ENCODE measurements around the gene IKZF2.

IKZF2 gene

GRCh38 chr2:212984129-212984528 is 167.3 kb downstream of the IKZF2 start:
- Mint-ChIP-seq H3K4me3 (no peak overlapping the region), H3K9me3 (peaks cover 4 to 7% of the 10 kb centered on the region in 2 donors), H3K4me1 (peaks cover 8% of the 10 kb centered on the region), H3K27me3 (no peaks in the 10 kb centered on the region), H3K27ac (no peak overlapping the region)
- DNase-seq = no peak
- no peak for ATAC-seq

- no peak for DNase-seq
- H3K27me3 Mint-ChIP-seq = no peaks in the 10 kb centered on the region
- H3K9me3 Mint-ChIP-seq = no peaks in the 10 kb centered on the region
- no peak for ATAC-seq
- H3K27ac Mint-ChIP-seq = no peak overlapping the region
- H3K4me3 Mint-ChIP-seq = no peak overlapping the region
- H3K4me1 Mint-ChIP-seq = peaks cover 8% of the 10 kb centered on the region
Measured at GRCh38 chr2:212979799-212980198, 171.6 kb downstream of the IKZF2 start.

- no peaks in the 10 kb centered on the region for H3K9me3 Mint-ChIP-seq
- H3K4me3 Mint-ChIP-seq = no peak overlapping the region
- H3K27me3 Mint-ChIP-seq = no peaks in the 10 kb centered on the region
- ATAC-seq (no peak), DNase-seq (no peak)
- no peak overlapping the region for H3K27ac Mint-ChIP-seq
- H3K4me1 Mint-ChIP-seq = peaks cover 8% of the 10 kb centered on the region
Measured at GRCh38 chr2:212979046-212979612, 172.3 kb downstream of the IKZF2 start.

DNA sequence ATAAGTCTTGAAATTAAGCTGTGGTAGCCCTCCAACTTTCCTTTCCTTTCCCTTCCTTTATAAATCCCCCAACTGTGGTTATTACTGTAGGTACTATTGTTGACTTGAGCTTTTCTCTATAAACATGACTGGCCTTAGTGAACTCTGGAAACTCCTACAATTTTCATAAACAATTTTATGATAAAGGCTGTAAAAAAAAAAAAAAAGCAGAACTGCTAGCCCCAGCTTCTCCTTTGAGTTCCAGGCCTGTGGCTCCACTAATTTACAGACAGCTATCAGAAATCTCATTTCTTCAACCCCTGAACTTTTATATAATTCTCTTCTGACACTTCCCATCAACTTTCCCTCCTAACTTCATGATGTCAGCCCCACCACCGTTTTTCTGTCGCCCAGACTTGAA is 174.3 kb downstream of the IKZF2 start:
- Mint-ChIP-seq H3K4me1 (peaks cover 8% of the 10 kb centered on the region), H3K9me3 (no peaks in the 10 kb centered on the region)

DNA sequence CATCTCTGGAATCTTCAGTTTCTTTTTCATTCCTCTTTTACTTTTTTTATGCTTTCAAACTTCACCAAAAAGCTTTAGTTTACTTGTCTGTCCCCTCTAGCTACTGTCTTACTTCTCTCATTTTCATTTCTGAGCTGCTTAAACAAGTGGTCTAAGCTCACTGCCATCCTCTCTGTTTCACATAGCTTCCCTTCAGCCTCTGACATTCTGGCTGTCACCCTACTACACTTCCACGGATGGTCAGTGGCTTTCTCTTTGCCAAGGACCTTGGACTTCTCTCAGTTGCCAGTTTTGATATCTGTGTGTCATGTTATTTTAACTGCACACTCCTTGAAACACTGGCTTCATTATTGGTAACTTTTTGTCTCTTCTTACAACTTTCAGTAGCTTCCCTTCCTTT is 176.1 kb downstream of the IKZF2 start:
- Mint-ChIP-seq H3K4me1 (peaks cover 8% of the 10 kb centered on the region), H3K9me3 (no peaks in the 10 kb centered on the region), H3K4me3 (no peak overlapping the region), H3K27ac (no peak overlapping the region), H3K27me3 (no peaks in the 10 kb centered on the region)
- ATAC-seq (no peak), DNase-seq (no peak)

More for the DNA sequence above, 174.3 kb downstream of the IKZF2 start:
- Mint-ChIP-seq H3K27me3 (no peaks in the 10 kb centered on the region), H3K4me3 (no peak overlapping the region), H3K27ac (no peak overlapping the region)
- no peak for ATAC-seq
- DNase-seq = no peak

DNA sequence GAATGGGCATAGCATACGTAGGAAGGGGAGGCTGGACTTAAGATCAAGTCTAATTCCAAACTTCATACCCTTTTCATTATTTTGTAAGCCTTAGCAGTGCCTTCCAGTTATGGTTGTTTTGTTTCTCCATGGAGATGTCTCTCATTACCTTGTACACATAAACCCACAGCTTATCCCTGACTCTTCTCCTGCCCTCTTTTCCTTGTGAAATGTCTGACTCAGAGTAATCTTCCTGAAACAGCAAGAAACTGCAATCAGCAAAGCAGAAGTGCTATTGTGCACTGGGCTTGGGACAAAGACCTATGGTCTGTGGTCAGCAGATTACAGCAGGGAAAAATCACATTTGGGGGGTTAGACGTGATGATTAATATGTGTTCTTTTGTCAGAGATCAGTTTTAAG is 176.7 kb downstream of the IKZF2 start:
- Mint-ChIP-seq H3K4me1 (peaks cover 4% of the 10 kb centered on the region), H3K9me3 (no peaks in the 10 kb centered on the region), H3K27ac (no peak overlapping the region), H3K27me3 (no peaks in the 10 kb centered on the region), H3K4me3 (no peak overlapping the region)
- DNase-seq = no peak
- no peak for ATAC-seq

- Mint-ChIP-seq H3K27me3 (no peaks in the 10 kb centered on the region), H3K4me1 (peaks cover 7% of the 10 kb centered on the region), H3K4me3 (no peak overlapping the region), H3K27ac (no peak overlapping the region), H3K9me3 (no peaks in the 10 kb centered on the region)
- ATAC-seq (no peak), DNase-seq (no peak)
Measured at GRCh38 chr2:212973347-212973746, 178.1 kb downstream of the IKZF2 start.

DNA sequence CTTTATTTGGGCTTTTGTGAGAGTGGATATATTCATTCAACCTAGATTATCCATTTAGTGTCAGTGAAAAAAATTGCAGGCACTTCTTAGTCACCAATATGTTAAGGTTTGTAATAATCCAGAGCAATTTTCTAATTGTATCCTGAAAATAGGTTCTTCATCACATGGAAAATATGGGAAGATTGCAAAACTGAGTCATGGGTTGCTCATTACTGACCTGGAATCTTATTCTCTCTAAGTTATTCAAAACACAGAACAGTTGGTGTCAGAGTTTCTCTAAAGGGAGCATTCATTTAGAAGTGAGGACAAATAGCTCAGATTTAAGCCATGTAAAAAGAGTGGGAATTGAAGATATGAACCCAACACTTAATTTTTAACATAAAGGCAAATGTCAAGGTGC is 181.3 kb downstream of the IKZF2 start:
- H3K4me1 Mint-ChIP-seq = peaks cover 7% of the 10 kb centered on the region
- H3K27me3 Mint-ChIP-seq = no peaks in the 10 kb centered on the region
- no peak overlapping the region for H3K27ac Mint-ChIP-seq
- ATAC-seq (no peak), DNase-seq (no peak)
- H3K9me3 Mint-ChIP-seq = no peaks in the 10 kb centered on the region
- no peak overlapping the region for H3K4me3 Mint-ChIP-seq

GRCh38 chr2:212968284-212969081 is 182.9 kb downstream of the IKZF2 start:
- peak overlapping the region in 1 of 2 donors; percentile 9 for H3K27ac Mint-ChIP-seq
- peak; percentile 85 for ATAC-seq
- H3K4me1 Mint-ChIP-seq = peaks cover 7% of the 10 kb centered on the region
- H3K4me3 Mint-ChIP-seq = no peak overlapping the region
- H3K27me3 Mint-ChIP-seq = no peaks in the 10 kb centered on the region
- no peak for DNase-seq
- no peaks in the 10 kb centered on the region for H3K9me3 Mint-ChIP-seq

GRCh38 chr2:212966884-212967283 is 184.5 kb downstream of the IKZF2 start:
- no peak overlapping the region for H3K27ac Mint-ChIP-seq
- peaks cover 7% of the 10 kb centered on the region for H3K4me1 Mint-ChIP-seq
- ATAC-seq = no peak

DNA sequence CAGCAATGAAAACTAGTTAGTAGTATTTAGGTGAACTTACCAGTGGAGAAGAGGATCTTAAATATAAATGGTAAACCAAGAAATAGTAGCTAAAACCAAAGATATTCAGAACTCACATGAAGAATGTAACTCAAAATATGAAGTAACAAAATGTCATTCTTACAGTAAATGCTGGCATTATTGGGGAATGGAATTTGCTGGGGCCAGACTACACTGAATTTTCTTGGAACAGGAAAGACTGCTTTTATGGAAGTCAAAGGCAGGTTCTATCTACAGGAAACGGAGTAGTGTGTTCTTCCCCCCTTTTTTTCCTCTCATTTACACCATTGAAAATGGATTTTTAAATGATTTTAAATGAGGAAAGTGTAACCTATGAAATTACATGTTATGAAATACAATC is 188.7 kb downstream of the IKZF2 start:
- H3K9me3 Mint-ChIP-seq = no peaks in the 10 kb centered on the region
- no peak overlapping the region for H3K27ac Mint-ChIP-seq
- no peak overlapping the region for H3K4me3 Mint-ChIP-seq
- H3K4me1 Mint-ChIP-seq = peaks cover 27% of the 10 kb centered on the region
- ATAC-seq (no peak), DNase-seq (no peak)
- H3K27me3 Mint-ChIP-seq = no peaks in the 10 kb centered on the region

More at GRCh38 chr2:212966884-212967283, 184.5 kb downstream of the IKZF2 start:
- H3K9me3 Mint-ChIP-seq = no peaks in the 10 kb centered on the region
- DNase-seq = no peak
- H3K4me3 Mint-ChIP-seq = no peak overlapping the region
- H3K27me3 Mint-ChIP-seq = no peaks in the 10 kb centered on the region

DNA sequence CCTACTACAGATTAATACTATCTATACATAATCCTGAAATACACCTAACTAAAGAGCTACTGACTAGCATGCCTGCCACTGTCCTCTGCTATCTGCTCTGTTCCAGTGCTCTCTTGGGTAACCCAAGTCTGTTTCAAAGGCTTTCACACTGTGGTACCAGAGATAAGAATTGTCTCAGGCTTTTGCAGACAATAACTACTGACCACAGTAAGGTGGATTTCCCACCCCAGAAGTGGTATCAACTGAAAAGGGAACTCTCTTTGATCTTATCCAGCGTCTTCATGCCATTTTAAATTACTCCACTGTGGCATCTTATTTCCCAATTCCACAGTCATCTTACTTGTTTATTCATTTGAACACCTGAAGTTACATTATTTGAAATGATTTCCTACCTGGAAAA is 190.2 kb downstream of the IKZF2 start:
- Mint-ChIP-seq H3K27me3 (no peaks in the 10 kb centered on the region), H3K4me3 (no peak overlapping the region)

DNA sequence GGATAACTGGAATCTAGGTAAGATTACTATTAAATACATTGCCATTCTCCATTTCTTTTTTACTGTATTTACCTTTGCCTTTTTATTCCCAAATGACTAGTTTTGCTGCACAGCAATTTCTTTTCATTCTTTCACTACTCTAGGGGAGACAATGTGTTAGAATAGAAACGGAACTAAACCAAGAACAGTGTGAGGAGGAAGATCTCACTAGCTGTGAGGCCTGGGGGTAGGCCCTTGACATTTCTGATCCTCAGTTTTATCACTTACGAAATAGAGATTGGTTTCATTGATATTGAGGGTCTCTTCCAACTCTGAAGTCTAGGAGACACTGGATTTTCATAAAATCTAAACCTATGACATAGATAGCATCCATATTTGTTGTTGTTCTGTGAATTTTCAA is 191.1 kb downstream of the IKZF2 start:
- Mint-ChIP-seq H3K27me3 (no peaks in the 10 kb centered on the region), H3K27ac (no peak overlapping the region)
- no peak for ATAC-seq

More for the DNA sequence above, 190.2 kb downstream of the IKZF2 start:
- Mint-ChIP-seq H3K9me3 (no peaks in the 10 kb centered on the region), H3K4me1 (peaks cover 41% of the 10 kb centered on the region), H3K27ac (no peak overlapping the region)
- ATAC-seq (peak; percentile 77), DNase-seq (no peak)

GRCh38 chr2:212959471-212960117 is 191.8 kb downstream of the IKZF2 start:
- ATAC-seq (no peak), DNase-seq (no peak)
- H3K4me3 Mint-ChIP-seq = no peak overlapping the region
- H3K27me3 Mint-ChIP-seq = no peaks in the 10 kb centered on the region
- H3K9me3 Mint-ChIP-seq = no peaks in the 10 kb centered on the region
- peaks cover 44% of the 10 kb centered on the region for H3K4me1 Mint-ChIP-seq
- no peak overlapping the region for H3K27ac Mint-ChIP-seq

More for the DNA sequence above, 191.1 kb downstream of the IKZF2 start:
- Mint-ChIP-seq H3K9me3 (no peaks in the 10 kb centered on the region), H3K4me3 (no peak overlapping the region), H3K4me1 (peaks cover 44% of the 10 kb centered on the region)
- no peak for DNase-seq

- H3K9me3 Mint-ChIP-seq = no peaks in the 10 kb centered on the region
- peaks cover 44% of the 10 kb centered on the region for H3K4me1 Mint-ChIP-seq
- H3K27me3 Mint-ChIP-seq = no peaks in the 10 kb centered on the region
- ATAC-seq = no peak
- H3K4me3 Mint-ChIP-seq = no peak overlapping the region
- H3K27ac Mint-ChIP-seq = no peak overlapping the region
- no peak for DNase-seq
Measured at GRCh38 chr2:212958757-212959295, 192.6 kb downstream of the IKZF2 start.

- Mint-ChIP-seq H3K27me3 (no peaks in the 10 kb centered on the region), H3K27ac (no peak overlapping the region), H3K9me3 (no peaks in the 10 kb centered on the region), H3K4me3 (peak overlapping the region in 1 of 2 donors; percentile 37), H3K4me1 (peaks cover 51% of the 10 kb centered on the region)
- ATAC-seq (no peak), DNase-seq (no peak)
Measured at GRCh38 chr2:212958133-212958532, 193.3 kb downstream of the IKZF2 start.

All from stimulated activated naive CD8-positive, alpha-beta T cell treated with anti-CD3 and anti-CD28 coated beads, Interleukin-15, amount 100 ng/mL, for 72 hours (primary cell).